Measurements from ENCODE around the gene NRXN3. TPM values are rescaled to one million over a fixed set of nuclear protein-coding genes. Genes with fewer than 3 reads are reported as not detected.

NRXN3 gene
- total RNA-seq, 1 donor from 2014 or later, result 18.0 TPM

DNA sequence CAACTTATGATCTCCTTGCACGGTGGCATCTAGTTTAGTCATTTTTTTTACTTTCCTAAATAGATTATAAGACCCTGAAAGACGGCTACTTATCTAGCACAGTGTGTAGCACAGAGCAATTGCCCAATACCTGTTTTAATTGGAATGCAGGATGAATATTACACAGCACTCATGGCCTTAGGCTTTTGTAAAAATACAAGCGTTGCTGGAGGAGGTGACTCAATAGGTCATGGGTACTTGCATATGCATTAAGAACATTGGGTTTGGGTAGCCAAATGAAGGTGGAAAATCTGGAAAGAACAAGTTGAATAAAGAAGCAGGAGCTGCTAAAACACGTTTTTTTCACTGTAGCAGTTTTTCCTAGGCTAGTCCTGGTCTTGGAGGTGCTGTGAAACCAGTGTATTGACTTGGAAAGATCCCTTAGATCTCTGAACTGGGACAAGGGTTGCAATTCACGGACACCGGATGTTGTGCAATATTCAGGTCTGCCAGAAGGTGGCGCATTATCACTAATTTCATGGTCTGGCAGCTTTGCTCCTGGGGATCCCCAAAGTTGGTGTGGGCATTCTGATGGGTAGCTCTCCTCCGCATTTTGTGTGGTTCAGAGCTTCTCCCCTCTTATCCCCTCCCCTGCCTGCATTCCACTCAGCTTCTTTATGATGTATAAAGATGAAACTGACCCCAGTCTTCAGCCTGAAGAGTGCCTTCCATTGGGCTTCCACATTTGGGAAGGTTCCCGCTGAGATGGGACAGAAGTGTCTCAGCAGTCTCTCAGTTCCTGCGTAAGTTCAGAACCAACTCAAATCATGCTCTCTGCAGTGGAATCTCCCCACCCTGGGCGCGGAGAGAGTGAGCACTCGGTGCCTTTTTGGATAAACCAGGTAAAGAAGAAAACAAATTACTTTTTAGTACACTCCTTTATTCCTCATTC lies 278.3 kb downstream of the NRXN3 start:
- FAIRE-seq (no peak), DNase-seq (ENCODE audit: low read depth) (no peak)
- H3K27me3 ChIP-seq (ENCODE audit: insufficient read depth, low read length), result no peaks in the 10 kb centered on the region
- H3K9me3 Mint-ChIP-seq (ENCODE audit: unreplicated experiment), result no peaks in the 10 kb centered on the region
- no peaks in the 10 kb centered on the region for H3K79me2 ChIP-seq (ENCODE audit: insufficient read depth, low read length)
- H3K36me3 Mint-ChIP-seq (ENCODE audit: low read depth, unreplicated experiment), result no peaks in the 10 kb centered on the region
- no peak overlapping the region for H3K27ac ChIP-seq (ENCODE audit: low read depth, low read length)
- H3K27ac Mint-ChIP-seq (ENCODE audit: unreplicated experiment), result no peak overlapping the region
- H3K4me3 ChIP-seq (ENCODE audit: insufficient read depth, low read depth, low read length), result no peak overlapping the region
- no peaks in the 10 kb centered on the region for H4K20me1 ChIP-seq (ENCODE audit: insufficient read depth, low read length)
- H3K4me1 ChIP-seq (ENCODE audit: insufficient read depth, low read length), result no peaks in the 10 kb centered on the region
- TF ChIP-seq CTCF (IDR thresholded peaks at IDR 0.05; ENCODE audit: insufficient read depth, low read depth, low read length) (peak; percentile 63), EZH2 (IDR thresholded peaks at IDR 0.05; ENCODE audit: insufficient read depth, low read length) (no peak)
- no peaks in the 10 kb centered on the region for H3K36me3 ChIP-seq (ENCODE audit: insufficient read depth, low read length)
- no peak overlapping the region for H3K4me3 Mint-ChIP-seq (ENCODE audit: unreplicated experiment)
- H3K27me3 Mint-ChIP-seq (ENCODE audit: low read depth, unreplicated experiment), result peaks cover 7% of the 10 kb centered on the region
- H3K4me2 ChIP-seq (ENCODE audit: low read length), result no peak overlapping the region
- no peaks in the 10 kb centered on the region for H3K4me1 Mint-ChIP-seq (ENCODE audit: low read depth, unreplicated experiment)
- no peak overlapping the region for H2AFZ ChIP-seq (ENCODE audit: low read depth, low read length)
- no peak overlapping the region for H3K9ac ChIP-seq (ENCODE audit: low read length)
- no peaks in the 10 kb centered on the region for H3K9me3 ChIP-seq (ENCODE audit: insufficient read depth, low read depth, low read length)

- Histone ChIP-seq H3K36me3 (ENCODE audit: insufficient read depth, low read length) (no peaks in the 10 kb centered on the region), H3K9me3 (ENCODE audit: insufficient read depth, low read depth, low read length) (no peaks in the 10 kb centered on the region), H3K4me2 (ENCODE audit: low read length) (no peak overlapping the region), H3K27ac (ENCODE audit: low read depth, low read length) (no peak overlapping the region), H3K9ac (ENCODE audit: low read length) (no peak overlapping the region), H3K79me2 (ENCODE audit: insufficient read depth, low read length) (no peaks in the 10 kb centered on the region), H3K4me3 (ENCODE audit: insufficient read depth, low read depth, low read length) (no peak overlapping the region), H3K27me3 (ENCODE audit: insufficient read depth, low read length) (no peaks in the 10 kb centered on the region), H4K20me1 (ENCODE audit: insufficient read depth, low read length) (no peaks in the 10 kb centered on the region), H2AFZ (ENCODE audit: low read depth, low read length) (no peak overlapping the region), H3K4me1 (ENCODE audit: insufficient read depth, low read length) (no peaks in the 10 kb centered on the region)
- Mint-ChIP-seq H3K4me1 (ENCODE audit: low read depth, unreplicated experiment) (no peaks in the 10 kb centered on the region), H3K36me3 (ENCODE audit: low read depth, unreplicated experiment) (no peaks in the 10 kb centered on the region), H3K9me3 (ENCODE audit: unreplicated experiment) (no peaks in the 10 kb centered on the region), H3K27ac (ENCODE audit: unreplicated experiment) (no peak overlapping the region), H3K27me3 (ENCODE audit: low read depth, unreplicated experiment) (peaks cover 1% of the 10 kb centered on the region), H3K4me3 (ENCODE audit: unreplicated experiment) (no peak overlapping the region)
- no peak for TF ChIP-seq EZH2 (IDR thresholded peaks at IDR 0.05; ENCODE audit: insufficient read depth, low read length)
- no peak for TF ChIP-seq CTCF (IDR thresholded peaks at IDR 0.05; ENCODE audit: insufficient read depth, low read depth, low read length)
- DNase-seq (ENCODE audit: low read depth) (no peak), FAIRE-seq (no peak)
Measured at GRCh38 chr14:78450669-78451318, 280.6 kb downstream of the NRXN3 start.

Measured in astrocyte (in vitro differentiated cells and primary cell).